Subcutaneous adipose tissue (tissue), 4 donors: Measurements from ENCODE around the gene TMC2. TPM values are rescaled to one million over a fixed set of nuclear protein-coding genes. Genes with fewer than 3 reads are reported as not detected.

Experiments
- total RNA-seq, 4 donors: library from RNA; depleted of rRNA; stranded (reverse); fragments of >200 nt; gene quantifications; one replicate each; pipeline ENCODE4 v1.1.0, GENCODE V29; 2016
- TF ChIP-seq, protein P1 (sequence below): fragments of 450-650 bp; IDR thresholded peaks from one replicate; pipeline ENCODE4 v1.5.1; 2016; ENCODE audit warnings: low read depth, mild to moderate bottlenecking, control low read depth, antibody characterized with exemption, moderate library complexity

Gene TMC2
- total RNA-seq, 4 donors from 2014 or later = 0.68 to 1.5 (median 1.1) TPM

DNA sequence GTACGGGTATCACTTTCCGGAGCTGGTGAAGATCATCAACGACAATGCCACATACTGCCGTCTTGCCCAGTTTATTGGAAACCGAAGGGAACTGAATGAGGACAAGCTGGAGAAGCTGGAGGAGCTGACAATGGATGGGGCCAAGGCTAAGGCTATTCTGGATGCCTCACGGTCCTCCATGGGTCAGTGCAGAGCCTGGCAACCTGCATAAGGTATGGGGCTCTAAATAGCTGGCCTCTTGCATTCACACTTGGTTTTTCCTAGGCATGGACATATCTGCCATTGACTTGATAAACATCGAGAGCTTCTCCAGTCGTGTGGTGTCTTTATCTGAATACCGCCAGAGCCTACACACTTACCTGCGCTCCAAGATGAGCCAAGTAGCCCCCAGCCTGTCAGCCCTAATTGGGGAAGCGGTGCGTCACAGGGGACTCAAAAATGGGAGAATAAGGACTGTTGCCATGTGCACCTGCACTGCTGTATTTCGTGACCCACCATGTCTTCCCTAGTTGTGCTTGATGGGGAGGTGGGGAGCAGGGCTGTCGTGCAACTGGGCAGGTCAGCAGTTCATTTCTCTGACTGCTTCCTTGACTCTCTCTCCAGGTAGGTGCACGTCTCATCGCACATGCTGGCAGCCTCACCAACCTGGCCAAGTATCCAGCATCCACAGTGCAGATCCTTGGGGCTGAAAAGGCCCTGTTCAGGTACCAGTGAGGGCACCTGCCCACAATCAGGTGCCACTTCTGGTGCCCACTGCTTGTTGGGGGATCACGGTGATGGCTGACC, 119.2 kb downstream of the TMC2 start:
- TF ChIP-seq, protein P1, sequence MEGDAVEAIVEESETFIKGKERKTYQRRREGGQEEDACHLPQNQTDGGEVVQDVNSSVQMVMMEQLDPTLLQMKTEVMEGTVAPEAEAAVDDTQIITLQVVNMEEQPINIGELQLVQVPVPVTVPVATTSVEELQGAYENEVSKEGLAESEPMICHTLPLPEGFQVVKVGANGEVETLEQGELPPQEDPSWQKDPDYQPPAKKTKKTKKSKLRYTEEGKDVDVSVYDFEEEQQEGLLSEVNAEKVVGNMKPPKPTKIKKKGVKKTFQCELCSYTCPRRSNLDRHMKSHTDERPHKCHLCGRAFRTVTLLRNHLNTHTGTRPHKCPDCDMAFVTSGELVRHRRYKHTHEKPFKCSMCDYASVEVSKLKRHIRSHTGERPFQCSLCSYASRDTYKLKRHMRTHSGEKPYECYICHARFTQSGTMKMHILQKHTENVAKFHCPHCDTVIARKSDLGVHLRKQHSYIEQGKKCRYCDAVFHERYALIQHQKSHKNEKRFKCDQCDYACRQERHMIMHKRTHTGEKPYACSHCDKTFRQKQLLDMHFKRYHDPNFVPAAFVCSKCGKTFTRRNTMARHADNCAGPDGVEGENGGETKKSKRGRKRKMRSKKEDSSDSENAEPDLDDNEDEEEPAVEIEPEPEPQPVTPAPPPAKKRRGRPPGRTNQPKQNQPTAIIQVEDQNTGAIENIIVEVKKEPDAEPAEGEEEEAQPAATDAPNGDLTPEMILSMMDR = no peak

DNA sequence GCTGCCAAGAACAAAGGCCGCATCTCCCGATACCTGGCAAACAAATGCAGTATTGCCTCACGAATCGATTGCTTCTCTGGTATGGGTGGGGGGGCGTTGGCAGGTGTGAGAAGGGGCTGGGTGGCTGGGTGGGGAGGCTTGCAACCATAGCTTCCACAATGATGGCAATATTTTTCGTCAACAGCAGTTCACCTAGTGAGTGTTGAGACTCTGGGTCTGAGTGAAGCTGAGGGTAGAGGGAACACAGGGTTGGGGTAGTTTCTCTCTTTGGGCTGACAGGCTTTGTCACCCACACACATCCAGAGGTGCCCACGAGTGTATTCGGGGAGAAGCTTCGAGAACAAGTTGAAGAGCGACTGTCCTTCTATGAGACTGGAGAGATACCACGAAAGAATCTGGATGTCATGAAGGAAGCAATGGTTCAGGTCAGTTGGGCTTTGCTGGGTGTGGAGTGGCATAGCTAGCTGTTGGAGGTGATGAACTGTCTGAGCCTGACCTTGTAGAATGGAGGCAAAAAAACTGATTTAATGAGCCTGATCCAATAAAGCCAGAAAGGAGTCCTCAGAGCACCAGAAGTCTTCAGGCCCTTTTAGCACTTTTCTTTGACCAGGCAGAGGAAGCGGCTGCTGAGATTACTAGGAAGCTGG, 120.2 kb downstream of the TMC2 start:
- TF ChIP-seq, protein P1 = no peak

DNA sequence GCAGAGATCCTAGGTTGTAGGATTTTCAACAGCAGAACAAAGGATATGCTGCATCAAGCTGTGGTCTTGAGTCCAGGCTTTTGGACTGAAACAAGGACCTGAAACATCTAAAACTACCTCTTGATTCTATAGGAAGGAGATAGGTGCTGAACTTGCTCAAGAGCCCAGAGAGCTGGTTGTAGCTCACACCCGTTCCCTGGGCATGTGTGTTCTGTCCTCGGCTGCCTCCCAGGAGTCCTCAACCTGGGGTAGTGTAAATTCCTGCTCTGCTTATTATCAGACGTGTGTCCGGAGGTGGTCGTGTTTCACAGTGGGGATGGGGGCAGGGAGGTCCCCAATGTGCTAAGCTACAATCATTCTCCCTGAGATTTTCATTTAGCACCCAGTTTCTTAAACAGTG, 120.9 kb downstream of the TMC2 start:
- TF ChIP-seq, protein P1 = no peak

DNA sequence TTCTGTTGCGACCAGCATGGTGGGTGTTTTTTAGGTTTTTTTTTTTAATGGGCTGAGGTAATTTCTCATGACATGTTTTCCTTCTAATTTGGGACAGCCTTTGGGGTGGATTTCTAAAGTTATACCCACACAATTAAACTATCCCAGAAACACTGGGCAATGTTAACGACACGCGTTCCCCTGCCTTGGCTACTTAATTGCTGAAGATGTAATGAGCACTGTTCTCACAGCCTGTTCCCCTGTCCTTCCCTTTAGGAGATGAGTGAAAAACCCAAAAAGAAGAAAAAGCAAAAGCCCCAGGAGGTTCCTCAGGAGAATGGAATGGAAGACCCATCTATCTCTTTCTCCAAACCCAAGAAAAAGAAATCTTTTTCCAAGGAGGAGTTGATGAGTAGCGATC, 121.3 kb downstream of the TMC2 start:
- TF ChIP-seq, protein P1 = no peak

DNA sequence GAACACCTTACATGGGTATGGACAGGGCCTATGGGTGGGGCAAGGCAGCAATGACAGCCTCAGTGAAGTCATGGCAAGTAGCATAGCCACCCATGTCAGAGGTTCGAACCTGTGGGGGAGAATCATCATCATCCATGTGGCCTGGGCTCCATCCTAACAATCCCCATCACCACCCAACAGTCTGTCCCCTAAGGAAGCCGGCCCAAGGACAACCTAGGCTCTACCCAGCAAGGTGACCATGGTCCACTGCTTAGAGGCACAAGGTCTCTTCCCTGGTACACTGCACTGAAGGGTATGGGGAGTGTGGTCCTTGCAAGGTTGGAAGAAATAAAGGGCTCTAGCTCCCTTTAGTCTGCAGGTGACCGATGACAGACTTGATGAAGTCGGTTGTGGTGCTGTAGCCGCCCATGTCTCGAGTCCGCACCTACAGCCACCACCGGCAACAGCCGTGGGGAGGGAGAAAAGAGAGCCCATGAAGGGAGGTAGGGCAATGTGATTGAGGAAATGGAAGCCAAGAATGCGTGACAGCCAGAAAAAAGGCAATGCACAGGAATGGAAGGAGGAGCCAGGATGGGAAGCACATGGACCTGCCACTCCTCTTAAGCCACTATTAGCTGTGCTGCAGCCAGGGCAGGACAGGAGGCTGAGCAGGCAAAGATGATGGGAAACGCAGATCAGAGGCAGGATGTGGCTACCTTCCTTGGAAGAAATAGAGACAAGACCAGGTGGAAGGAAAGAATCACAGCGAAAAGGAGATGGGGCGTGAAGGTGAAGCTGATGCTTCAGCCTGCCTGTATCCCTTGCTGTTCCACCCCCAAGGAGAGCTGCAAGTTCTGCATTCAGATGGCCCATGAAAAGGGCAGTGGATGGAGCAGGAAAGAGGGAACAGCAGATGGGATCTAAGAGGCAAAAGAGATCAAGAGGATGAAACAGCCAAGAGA, 122.3 kb downstream of the TMC2 start:
- TF ChIP-seq, protein P1 = no peak

DNA sequence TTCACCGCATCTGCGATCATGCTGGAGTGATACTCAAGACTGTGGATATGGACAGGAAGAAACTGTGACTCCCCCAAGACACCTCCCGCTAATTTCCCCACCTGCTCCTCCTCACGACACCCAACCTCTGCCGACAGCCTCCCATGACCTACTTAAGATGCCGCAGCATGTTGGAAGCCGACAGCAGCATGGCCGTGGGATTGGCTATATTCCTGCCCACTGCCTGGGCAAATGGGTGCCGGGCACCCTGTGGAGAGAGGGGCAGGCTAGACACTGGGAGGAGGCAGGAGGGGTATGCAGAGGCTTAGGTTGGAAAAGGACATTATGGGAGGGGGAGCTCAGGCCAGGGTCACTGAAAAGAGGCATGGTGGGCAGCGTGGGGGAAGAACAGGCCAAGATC, 123.2 kb downstream of the TMC2 start:
- TF ChIP-seq, protein P1 = no peak
